Nephron (organoid): ENCODE results near the gene SORCS2.

ENCODE experiments used
- H3K27ac Mint-ChIP-seq, 3 experiments: 2 replicates each; pipeline ENCODE4 v1.8.0; 2020; ENCODE audit warnings: mixed read lengths in 3 of 3, mild to moderate bottlenecking in 2 of 3, moderate library complexity in 1 of 3
- H3K27me3 Mint-ChIP-seq: 2 replicates; pipeline ENCODE4 v1.8.0; 2021; ENCODE audit warnings: low read depth, mild to moderate bottlenecking, moderate library complexity, mixed read lengths
- H3K36me3 Mint-ChIP-seq: 2 replicates; pipeline ENCODE4 v1.8.0; 2020; ENCODE audit warnings: low read depth, mixed read lengths
- H3K4me1 Mint-ChIP-seq: 2 replicates; pipeline ENCODE4 v1.8.0; 2020; ENCODE audit warnings: mixed read lengths
- H3K4me3 Mint-ChIP-seq, 3 experiments: 2 replicates each; pipeline ENCODE4 v1.8.0; 2020; ENCODE audit warnings: mild to moderate bottlenecking in 3 of 3, mixed read lengths in 3 of 3, moderate library complexity in 2 of 3
- H3K9me3 Mint-ChIP-seq: 2 replicates; pipeline ENCODE4 v1.8.0; 2020; ENCODE audit warnings: mixed read lengths
- TF ChIP-seq, protein P1 (sequence below), 3 experiments: fragments of 200-600 bp; sonication (generic); IDR thresholded peaks; one replicate each; pipeline ENCODE4 v1.5.0; 2021; ENCODE audit warnings: antibody characterized with exemption in 3 of 3; ENCODE audit not compliant: unreplicated experiment in 3 of 3

Gene SORCS2

DNA sequence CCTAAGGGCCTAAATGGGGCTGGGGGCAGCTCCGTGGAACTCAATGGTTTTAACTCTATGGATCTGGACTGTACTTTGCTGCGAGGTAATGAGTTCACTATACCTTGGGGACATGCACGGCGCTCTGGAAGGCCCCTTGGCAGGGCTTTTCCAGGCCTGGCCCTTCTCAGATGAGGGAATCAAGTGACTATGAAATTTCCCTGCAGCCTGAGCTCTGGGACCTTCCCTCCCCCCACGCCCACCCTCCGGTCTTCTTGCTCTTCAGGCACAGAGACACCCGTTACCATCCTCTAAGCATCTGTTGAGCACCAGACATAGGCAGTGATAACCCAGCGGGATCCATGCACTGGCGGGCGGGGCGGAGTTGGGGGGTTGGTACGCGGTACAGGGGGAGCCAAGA is 133.2 kb downstream of the SORCS2 start:
- Mint-ChIP-seq H3K27ac (peak overlapping the region in 2 of 3 experiments; percentile 22 to 35), H3K36me3 (no peaks in the 10 kb centered on the region), H3K4me1 (peaks cover 44% of the 10 kb centered on the region), H3K27me3 (peaks cover 3% of the 10 kb centered on the region), H3K9me3 (peaks cover 3% of the 10 kb centered on the region), H3K4me3 (no peak overlapping the region)
- TF ChIP-seq, protein P1, sequence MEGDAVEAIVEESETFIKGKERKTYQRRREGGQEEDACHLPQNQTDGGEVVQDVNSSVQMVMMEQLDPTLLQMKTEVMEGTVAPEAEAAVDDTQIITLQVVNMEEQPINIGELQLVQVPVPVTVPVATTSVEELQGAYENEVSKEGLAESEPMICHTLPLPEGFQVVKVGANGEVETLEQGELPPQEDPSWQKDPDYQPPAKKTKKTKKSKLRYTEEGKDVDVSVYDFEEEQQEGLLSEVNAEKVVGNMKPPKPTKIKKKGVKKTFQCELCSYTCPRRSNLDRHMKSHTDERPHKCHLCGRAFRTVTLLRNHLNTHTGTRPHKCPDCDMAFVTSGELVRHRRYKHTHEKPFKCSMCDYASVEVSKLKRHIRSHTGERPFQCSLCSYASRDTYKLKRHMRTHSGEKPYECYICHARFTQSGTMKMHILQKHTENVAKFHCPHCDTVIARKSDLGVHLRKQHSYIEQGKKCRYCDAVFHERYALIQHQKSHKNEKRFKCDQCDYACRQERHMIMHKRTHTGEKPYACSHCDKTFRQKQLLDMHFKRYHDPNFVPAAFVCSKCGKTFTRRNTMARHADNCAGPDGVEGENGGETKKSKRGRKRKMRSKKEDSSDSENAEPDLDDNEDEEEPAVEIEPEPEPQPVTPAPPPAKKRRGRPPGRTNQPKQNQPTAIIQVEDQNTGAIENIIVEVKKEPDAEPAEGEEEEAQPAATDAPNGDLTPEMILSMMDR (IDR thresholded peaks at IDR 0.05; ENCODE audit: unreplicated experiment in 3 of 3), result no peak

DNA sequence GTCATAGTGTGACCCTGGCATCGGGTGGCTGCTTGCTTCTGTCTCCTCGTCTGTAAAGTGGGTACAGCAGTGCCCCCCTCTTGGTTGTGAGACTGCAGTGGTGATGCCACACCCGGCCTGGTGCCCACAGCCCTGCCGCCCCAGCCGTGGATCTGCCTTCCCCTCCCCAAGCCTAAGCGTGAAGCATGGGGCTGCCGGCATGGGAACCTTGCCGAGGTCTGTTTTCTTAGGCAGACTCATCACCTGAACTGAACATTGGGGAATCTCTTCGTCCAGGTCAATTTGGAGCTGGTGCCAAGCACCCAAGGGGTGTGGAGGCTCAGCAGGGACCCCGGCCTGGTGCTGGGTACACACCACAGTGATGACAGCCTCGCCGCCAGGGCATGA is 134.0 kb downstream of the SORCS2 start:
- H3K27ac Mint-ChIP-seq, result no peak overlapping the region
- TF ChIP-seq, protein P1 (IDR thresholded peaks at IDR 0.05; ENCODE audit: unreplicated experiment in 3 of 3), result no peak
- no peak overlapping the region for H3K4me3 Mint-ChIP-seq
- no peaks in the 10 kb centered on the region for H3K9me3 Mint-ChIP-seq
- H3K27me3 Mint-ChIP-seq, result peaks cover 8% of the 10 kb centered on the region
- no peaks in the 10 kb centered on the region for H3K36me3 Mint-ChIP-seq
- H3K4me1 Mint-ChIP-seq, result peaks cover 46% of the 10 kb centered on the region

DNA sequence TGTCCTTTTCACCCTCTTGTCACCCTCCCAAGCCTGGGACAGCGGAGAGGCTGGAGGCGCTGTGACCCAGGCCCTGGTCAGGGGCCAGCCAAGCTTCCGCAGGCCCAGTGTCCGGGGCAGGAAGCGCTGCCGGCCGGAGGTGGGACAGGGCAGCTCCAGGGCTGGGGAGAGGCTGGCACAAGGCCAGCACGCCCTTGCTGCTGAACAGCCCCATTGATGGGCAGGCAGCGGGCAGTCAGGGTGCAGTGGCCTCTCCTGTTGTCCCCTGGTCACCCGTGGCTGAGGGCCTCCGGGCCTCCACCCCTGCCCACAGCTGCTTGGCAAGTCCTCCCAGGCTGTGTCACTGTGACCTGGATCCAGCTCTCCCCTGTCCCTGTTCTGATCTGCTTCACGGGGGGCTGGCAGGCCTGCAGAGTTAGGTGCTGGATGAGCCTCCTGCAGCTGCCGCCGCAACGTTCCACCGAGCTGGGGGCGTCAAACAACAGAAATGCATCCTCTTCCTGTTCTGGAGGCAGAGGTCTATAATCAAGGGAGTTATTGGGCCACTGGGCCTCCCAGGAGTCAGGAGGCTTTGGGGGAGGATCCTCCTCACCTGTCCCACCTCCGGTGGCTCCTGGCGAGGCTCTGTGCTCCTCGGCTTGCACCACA is 134.5 kb downstream of the SORCS2 start:
- Mint-ChIP-seq H3K36me3 (no peaks in the 10 kb centered on the region), H3K4me1 (peaks cover 49% of the 10 kb centered on the region), H3K4me3 (no peak overlapping the region), H3K9me3 (no peaks in the 10 kb centered on the region), H3K27ac (peak overlapping the region in 2 of 3 experiments; percentile 11 to 86), H3K27me3 (peaks cover 8% of the 10 kb centered on the region)
- TF ChIP-seq, protein P1 (IDR thresholded peaks at IDR 0.05; ENCODE audit: unreplicated experiment in 3 of 3), result no peak

DNA sequence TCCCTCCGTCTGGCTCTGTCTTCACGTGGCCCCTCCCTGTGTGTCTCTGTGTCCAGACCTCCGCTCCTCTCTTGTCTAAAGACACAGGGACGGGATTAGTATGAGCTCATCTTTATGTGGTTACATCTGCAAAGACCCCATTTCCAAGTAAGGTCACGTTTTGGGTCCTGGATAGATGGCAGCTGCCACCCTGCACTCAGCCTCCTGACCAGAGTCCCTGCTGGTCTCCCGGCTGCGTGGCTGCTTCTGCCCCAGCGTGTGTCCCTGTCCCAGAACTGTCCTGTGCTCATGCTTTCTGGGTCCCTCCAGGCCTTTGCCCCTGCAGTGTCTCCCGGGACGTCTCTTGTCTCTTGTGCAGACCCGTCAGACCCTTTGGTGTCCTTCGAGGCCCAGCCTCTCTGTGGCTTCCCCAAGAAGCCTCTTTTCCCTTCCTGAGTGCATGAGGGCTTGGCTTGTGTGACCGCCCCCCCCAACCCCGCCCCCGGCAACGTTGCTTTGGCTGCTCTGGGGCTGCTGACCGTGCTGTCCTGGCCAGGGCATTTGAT is 135.1 kb downstream of the SORCS2 start:
- TF ChIP-seq, protein P1 (IDR thresholded peaks at IDR 0.05; ENCODE audit: unreplicated experiment in 3 of 3), result no peak
- H3K27ac Mint-ChIP-seq, result peak overlapping the region in 2 of 3 experiments; percentile 11 to 20
- no peaks in the 10 kb centered on the region for H3K9me3 Mint-ChIP-seq
- peaks cover 53% of the 10 kb centered on the region for H3K4me1 Mint-ChIP-seq
- peaks cover 8% of the 10 kb centered on the region for H3K27me3 Mint-ChIP-seq
- H3K36me3 Mint-ChIP-seq, result no peaks in the 10 kb centered on the region
- H3K4me3 Mint-ChIP-seq, result no peak overlapping the region

DNA sequence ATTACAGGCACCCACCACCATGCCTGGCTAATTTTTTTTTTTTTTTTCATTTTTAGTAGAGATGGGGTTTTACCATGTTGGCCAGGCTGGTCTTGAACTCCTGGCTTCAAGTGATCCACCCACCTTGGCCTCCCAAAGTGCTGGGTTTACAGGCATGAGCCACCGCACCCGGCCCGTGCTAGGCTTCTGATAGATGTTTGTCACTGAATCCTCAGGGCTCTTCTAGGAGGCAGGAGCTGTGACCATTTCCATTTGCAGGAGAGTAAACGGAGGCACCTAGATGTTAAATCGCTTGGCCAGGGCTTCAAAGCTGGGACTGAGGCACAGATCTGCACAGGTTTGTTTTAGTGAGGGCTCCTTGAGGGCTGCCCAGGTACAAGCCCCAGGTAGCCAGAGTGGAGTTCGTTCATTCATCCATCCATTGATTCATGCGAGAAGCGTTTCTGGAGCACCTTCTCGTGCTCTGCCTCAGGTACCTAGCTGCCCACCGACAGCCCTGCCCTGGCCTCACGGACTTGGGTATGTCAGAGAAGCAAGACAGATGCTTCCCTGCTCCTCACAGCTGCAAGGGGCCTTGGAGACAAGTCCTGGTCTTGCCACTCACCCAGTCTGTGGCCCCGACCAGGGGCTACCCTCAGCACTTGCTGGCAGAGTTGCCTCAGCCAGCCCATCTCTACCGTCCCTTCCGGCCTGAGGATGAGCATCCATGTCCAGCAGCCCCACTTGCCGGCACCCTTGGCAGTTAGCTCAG is 136.0 kb downstream of the SORCS2 start:
- peaks cover 53% of the 10 kb centered on the region for H3K4me1 Mint-ChIP-seq
- TF ChIP-seq, protein P1 (IDR thresholded peaks at IDR 0.05; ENCODE audit: unreplicated experiment in 3 of 3), result no peak

More for the DNA sequence above, 136.0 kb downstream of the SORCS2 start:
- Mint-ChIP-seq H3K36me3 (no peaks in the 10 kb centered on the region), H3K4me3 (no peak overlapping the region), H3K27ac (no peak overlapping the region), H3K27me3 (peaks cover 5% of the 10 kb centered on the region), H3K9me3 (no peaks in the 10 kb centered on the region)
